Astrocyte (in vitro differentiated cells and primary cell): ENCODE measurements around the gene KRT39.

Experiments used
- CTCF ChIP-seq: IDR thresholded peaks from 2 replicates; pipeline ENCODE4 v1.5.1; 2011; ENCODE audit warnings: low read depth, mild to moderate bottlenecking, inconsistent platforms, low read length, moderate library complexity; ENCODE audit not compliant: insufficient read depth
- EZH2 ChIP-seq: IDR thresholded peaks from 2 replicates; pipeline ENCODE4 v1.6.1; 2012; ENCODE audit warnings: mild to moderate bottlenecking, low read length, inconsistent platforms; ENCODE audit not compliant: insufficient read depth

DNA sequence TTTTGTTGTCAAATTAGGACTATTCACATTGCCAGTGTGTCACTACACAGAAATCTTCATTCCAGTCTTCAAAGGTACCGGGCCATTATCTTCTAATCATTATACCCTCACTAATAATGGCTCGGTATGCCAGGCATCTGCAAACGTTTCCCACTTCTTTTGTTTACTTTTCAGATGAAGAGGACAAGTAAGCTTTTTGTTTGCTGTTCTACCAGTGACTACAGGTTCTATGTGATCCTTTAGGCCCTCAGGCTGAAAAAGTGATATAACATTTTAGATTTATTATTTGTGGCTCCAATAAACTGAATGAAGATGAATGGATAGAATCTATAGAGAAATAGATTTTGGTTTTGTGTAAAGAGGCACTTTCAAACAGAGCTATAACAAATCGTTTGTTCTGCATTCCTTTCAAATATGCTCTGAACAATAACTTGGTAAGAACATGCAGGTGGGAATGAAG is 42.6 kb upstream of the KRT39 start:
- TF ChIP-seq CTCF (no peak), EZH2 (no peak)
